GM23248 (cell line): ENCODE data around the gene LBP. TPM values are rescaled to one million over a fixed set of nuclear protein-coding genes. Genes with fewer than 3 reads are reported as not detected.

ENCODE experiments used
- DNase-seq: peaks from one replicate; pipeline ENCODE4 v3.0.0-alpha.2; 2015
- H2AFZ ChIP-seq: fragments of 200-600 bp; sonication (generic); 2 replicates; pipeline ENCODE4 v1.6.1; 2016; ENCODE audit warnings: antibody characterized with exemption
- H3F3A ChIP-seq: fragments of 200-600 bp; sonication (generic); 2 replicates; pipeline ENCODE4 v1.6.1; 2016; ENCODE audit warnings: mild to moderate bottlenecking, antibody characterized with exemption, mixed run types; ENCODE audit not compliant: insufficient read depth
- H3K27ac ChIP-seq: fragments of 200-600 bp; sonication (generic); 2 replicates; pipeline ENCODE4 v1.5.1; 2016; ENCODE audit warnings: mild to moderate bottlenecking
- H3K27me3 ChIP-seq: fragments of 200-600 bp; sonication (generic); replicated peaks from 2 replicates; pipeline ENCODE4 v1.6.1; 2016; ENCODE audit warnings: mild to moderate bottlenecking; ENCODE audit not compliant: insufficient read depth
- H3K36me3 ChIP-seq: fragments of 200-600 bp; sonication (generic); 2 replicates; pipeline ENCODE4 v1.6.1; 2016; ENCODE audit warnings: low read depth, mild to moderate bottlenecking
- H3K4me1 ChIP-seq: fragments of 200-600 bp; sonication (generic); 2 replicates; pipeline ENCODE4 v1.6.1; 2016; ENCODE audit warnings: mild to moderate bottlenecking; ENCODE audit not compliant: insufficient read depth
- H3K4me2 ChIP-seq: fragments of 200-600 bp; sonication (generic); one replicate; pipeline ENCODE4 v1.6.1; 2016; ENCODE audit warnings: mild to moderate bottlenecking; ENCODE audit not compliant: unreplicated experiment
- H3K4me3 ChIP-seq: fragments of 200-600 bp; sonication (generic); 2 replicates; pipeline ENCODE4 v1.5.1; 2016; ENCODE audit warnings: mild to moderate bottlenecking
- H3K79me2 ChIP-seq: fragments of 200-600 bp; sonication (generic); 2 replicates; pipeline ENCODE4 v1.6.1; 2016; ENCODE audit warnings: mild to moderate bottlenecking; ENCODE audit not compliant: insufficient read depth
- H3K9ac ChIP-seq: fragments of 200-600 bp; sonication (generic); 2 replicates; pipeline ENCODE4 v1.6.1; 2016; ENCODE audit warnings: mild to moderate bottlenecking
- H3K9me2 ChIP-seq: fragments of 200-600 bp; sonication (generic); 2 replicates; pipeline ENCODE4 v1.6.1; 2016; ENCODE audit warnings: mixed run types, mild to moderate bottlenecking, moderate library complexity; ENCODE audit not compliant: insufficient read depth
- H3K9me3 ChIP-seq: fragments of 200-600 bp; sonication (generic); one replicate; pipeline ENCODE4 v1.6.1; 2017; ENCODE audit warnings: low read depth
- H4K20me1 ChIP-seq: fragments of 200-600 bp; sonication (generic); 2 replicates; pipeline ENCODE4 v1.6.0; 2016; ENCODE audit not compliant: insufficient read depth
- EZH2 ChIP-seq: fragments of 200-600 bp; sonication (generic); IDR thresholded peaks from 2 replicates; pipeline ENCODE4 v1.6.1; 2018; ENCODE audit warnings: antibody characterized with exemption, mild to moderate bottlenecking; ENCODE audit not compliant: insufficient read depth, poor library complexity, severe bottlenecking
- EZH2phosphoT487 ChIP-seq: fragments of 200-600 bp; sonication (generic); IDR thresholded peaks from 2 replicates; pipeline ENCODE4 v1.6.1; 2018; ENCODE audit warnings: antibody characterized with exemption, moderate library complexity, mild to moderate bottlenecking, low read depth; ENCODE audit not compliant: insufficient read depth
- WGBS, 2 experiments: methylation state at CpG; one replicate each; pipeline ENCODE4 v1.1.6; 2015 to 2017; ENCODE audit warnings: low lambda C conversion rate in 2 of 2, low coverage in 1 of 2; ENCODE audit errors: missing lambda C conversion rate in 2 of 2; 5-methylcytosine and 5-hydroxymethylcytosine counted together
- in situ Hi-C: fragments of 300-500 bp; cut with MboI; formaldehyde crosslinking; loops from 2 replicates; pipeline ENCODE4 v1.15.0; 2020
- polyA plus RNA-seq: library from polyadenylated mRNA; unstranded; fragments of >200 nt; fragmentation: Nextera tagmentation; extraction: Ambion mirVana; gene quantifications from 2 replicates; pipeline ENCODE4 v1.2.1, GENCODE V29; 2016
- total RNA-seq: library from RNA; depleted of rRNA; stranded (reverse); fragments of >200 nt; shearing (Covaris generic); gene quantifications from 2 replicates; pipeline ENCODE4 v1.2.3, GENCODE V29; 2014

LBP gene
- total and polyA plus RNA-seq, 2 experiments from 2014 or later, result not detected

DNA sequence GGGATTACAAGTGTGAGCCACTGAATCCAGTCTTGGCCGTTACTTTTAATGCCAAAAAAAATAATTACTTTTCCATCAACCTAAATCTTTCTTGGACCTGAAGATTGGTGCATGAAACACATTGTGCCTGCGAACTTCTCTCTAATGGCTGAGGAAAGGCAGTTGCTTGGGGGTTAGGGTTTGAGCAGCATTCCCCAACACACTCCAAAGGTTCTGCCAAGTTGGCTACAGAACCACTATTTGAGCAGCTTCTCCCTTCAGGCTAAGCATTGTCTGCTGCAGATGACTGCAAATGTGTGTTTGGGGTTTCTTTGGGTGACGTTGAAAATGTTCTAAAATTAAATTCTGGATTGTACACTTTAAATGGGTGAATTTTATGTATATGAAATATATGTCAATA is 6.3 kb upstream of the LBP start:
- WGBS, 2 experiments, result 40 to 42% methylated on average over 3 of the region's 3 CpGs
- in situ Hi-C loops, result no loop called here
- peaks cover 64% of the 10 kb centered on the region for H3K27me3 ChIP-seq
- H4K20me1 ChIP-seq, result no peaks in the 10 kb centered on the region
- H3K4me1 ChIP-seq, result no peaks in the 10 kb centered on the region
- H3K79me2 ChIP-seq, result no peaks in the 10 kb centered on the region
- no peaks in the 10 kb centered on the region for H3K9me2 ChIP-seq
- no peak overlapping the region for H2AFZ ChIP-seq
- no peak overlapping the region for H3K4me2 ChIP-seq
- H3F3A ChIP-seq, result no peaks in the 10 kb centered on the region
- no peaks in the 10 kb centered on the region for H3K36me3 ChIP-seq
- no peak overlapping the region for H3K4me3 ChIP-seq
- no peak overlapping the region for H3K27ac ChIP-seq
- H3K9ac ChIP-seq, result no peak overlapping the region
- no peak for DNase-seq
- H3K9me3 ChIP-seq, result no peaks in the 10 kb centered on the region
- TF ChIP-seq EZH2phosphoT487 (no peak), EZH2 (no peak)

DNA sequence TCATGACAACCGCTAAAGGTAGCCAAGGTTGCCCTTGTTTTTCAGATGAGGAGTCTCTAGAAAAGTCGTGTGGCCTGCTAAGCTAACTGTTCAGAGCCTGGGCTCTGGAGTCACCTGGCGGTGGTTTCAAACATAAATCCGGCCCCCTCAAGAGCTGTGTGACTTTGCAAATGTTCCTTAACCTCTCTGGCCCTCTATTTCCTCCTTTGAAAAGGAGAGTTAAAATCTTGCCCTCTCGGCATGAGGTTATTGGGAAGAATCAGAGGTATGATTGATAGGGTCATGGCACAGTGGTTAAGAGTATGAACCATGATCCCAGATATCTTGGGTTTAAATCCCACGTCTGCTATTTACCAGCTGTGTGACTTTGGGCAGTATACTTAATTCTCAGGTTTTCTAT is 5.6 kb upstream of the LBP start:
- H3K9me2 ChIP-seq, result no peaks in the 10 kb centered on the region
- H3K79me2 ChIP-seq, result no peaks in the 10 kb centered on the region
- H3K9me3 ChIP-seq, result no peaks in the 10 kb centered on the region
- H3K4me1 ChIP-seq, result no peaks in the 10 kb centered on the region
- H3F3A ChIP-seq, result no peaks in the 10 kb centered on the region
- H3K4me3 ChIP-seq, result no peak overlapping the region
- no peak overlapping the region for H3K4me2 ChIP-seq
- H4K20me1 ChIP-seq, result no peaks in the 10 kb centered on the region
- WGBS, 2 experiments, result 60 to 66% methylated on average over 6 of the region's 6 CpGs
- H3K27me3 ChIP-seq, result peaks cover 63% of the 10 kb centered on the region
- no peak overlapping the region for H3K27ac ChIP-seq
- H3K36me3 ChIP-seq, result no peaks in the 10 kb centered on the region
- H3K9ac ChIP-seq, result no peak overlapping the region
- in situ Hi-C loops, result no loop called here
- H2AFZ ChIP-seq, result no peak overlapping the region
- no peak for DNase-seq
- TF ChIP-seq EZH2 (no peak), EZH2phosphoT487 (no peak)

DNA sequence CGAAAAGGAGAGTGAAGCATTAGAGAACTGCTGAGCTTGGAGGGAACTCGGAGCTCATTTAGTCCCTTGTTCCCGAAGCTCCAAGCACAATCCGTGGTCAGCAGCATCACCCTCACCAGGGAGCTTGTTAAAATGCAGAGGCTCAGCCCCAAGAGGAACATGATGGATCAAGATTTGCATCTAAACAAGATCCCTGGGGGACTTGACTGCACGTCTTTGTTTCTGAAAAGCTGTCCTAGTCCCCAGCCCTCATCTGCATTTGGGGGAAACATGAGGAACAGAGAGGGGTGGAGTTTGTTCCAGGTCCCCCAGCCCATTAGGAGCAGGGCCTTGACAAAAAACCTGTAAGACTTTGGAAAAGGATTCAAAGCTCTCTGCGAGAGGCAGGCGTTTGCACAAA is 4.1 kb upstream of the LBP start:
- no peaks in the 10 kb centered on the region for H4K20me1 ChIP-seq
- no peaks in the 10 kb centered on the region for H3K4me1 ChIP-seq
- H3K4me3 ChIP-seq, result no peak overlapping the region
- no peaks in the 10 kb centered on the region for H3K79me2 ChIP-seq
- no peaks in the 10 kb centered on the region for H3K36me3 ChIP-seq
- in situ Hi-C loops, result no loop called here
- no peak overlapping the region for H2AFZ ChIP-seq
- H3K4me2 ChIP-seq, result no peak overlapping the region
- H3K27ac ChIP-seq, result no peak overlapping the region
- H3K27me3 ChIP-seq, result peaks cover 50% of the 10 kb centered on the region
- no peak overlapping the region for H3K9ac ChIP-seq
- no peak for DNase-seq
- no peaks in the 10 kb centered on the region for H3K9me2 ChIP-seq
- 43 to 44% methylated on average over 7 of the region's 7 CpGs for WGBS, 2 experiments
- no peaks in the 10 kb centered on the region for H3K9me3 ChIP-seq
- no peak for TF ChIP-seq EZH2
- TF ChIP-seq EZH2phosphoT487, result no peak
- no peaks in the 10 kb centered on the region for H3F3A ChIP-seq

DNA sequence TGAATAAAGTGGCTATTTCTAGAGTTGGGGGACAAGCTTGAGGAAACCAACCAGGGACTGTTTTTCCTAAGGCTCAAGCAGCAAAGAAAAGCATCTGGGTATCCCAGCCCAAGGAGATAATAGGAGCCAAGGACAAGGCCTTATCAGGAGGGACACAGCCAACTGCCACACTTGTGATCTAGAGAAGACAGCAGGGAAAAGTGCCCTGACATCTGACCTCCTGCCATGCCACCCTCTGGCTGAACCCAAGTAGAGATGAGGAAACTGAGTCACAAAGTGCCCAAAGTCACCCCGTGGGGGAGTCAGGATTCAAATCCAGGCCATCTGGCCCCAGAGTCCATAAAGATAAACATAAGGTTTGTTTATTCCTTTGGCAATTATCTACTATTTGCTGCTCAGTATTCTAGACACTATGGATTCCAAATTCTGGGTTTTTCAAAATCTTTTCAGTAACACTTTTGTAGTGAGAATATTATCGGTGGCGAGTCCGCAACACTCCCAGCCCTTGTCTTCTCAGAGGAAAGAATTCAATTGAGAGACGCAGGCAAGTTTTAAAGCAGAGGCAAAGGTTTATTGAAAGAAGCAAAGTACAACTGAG is 3.5 kb upstream of the LBP start:
- H3K4me3 ChIP-seq, result no peak overlapping the region
- no peak overlapping the region for H3K27ac ChIP-seq
- H3K79me2 ChIP-seq, result no peaks in the 10 kb centered on the region
- TF ChIP-seq EZH2phosphoT487, result no peak
- TF ChIP-seq EZH2, result no peak
- H3K4me1 ChIP-seq, result no peaks in the 10 kb centered on the region
- H3K36me3 ChIP-seq, result no peaks in the 10 kb centered on the region
- peaks cover 47% of the 10 kb centered on the region for H3K27me3 ChIP-seq
- no peaks in the 10 kb centered on the region for H3K9me3 ChIP-seq
- DNase-seq, result no peak
- WGBS, 2 experiments, result 48 to 61% methylated on average over 5 of the region's 5 CpGs
- no peaks in the 10 kb centered on the region for H3K9me2 ChIP-seq
- no peak overlapping the region for H3K9ac ChIP-seq
- no peak overlapping the region for H3K4me2 ChIP-seq
- in situ Hi-C loops, result no loop called here
- H4K20me1 ChIP-seq, result no peaks in the 10 kb centered on the region
- no peaks in the 10 kb centered on the region for H3F3A ChIP-seq
- no peak overlapping the region for H2AFZ ChIP-seq
